ENCODE data around the gene OR4K15. TPM values are rescaled to one million over a fixed set of nuclear protein-coding genes. Genes with fewer than 3 reads are reported as not detected.
"Not testable (repeated sequence)": the region's sequence is repeated elsewhere in the genome, so short reads cannot be mapped to it uniquely, and the experiment has no call there.

Gene OR4K15
- total and polyA plus RNA-seq, 12 donors, result not detected

- no peak overlapping the region for H3K27ac ChIP-seq
- no peak for DNase-seq
- TF ChIP-seq, protein P1, sequence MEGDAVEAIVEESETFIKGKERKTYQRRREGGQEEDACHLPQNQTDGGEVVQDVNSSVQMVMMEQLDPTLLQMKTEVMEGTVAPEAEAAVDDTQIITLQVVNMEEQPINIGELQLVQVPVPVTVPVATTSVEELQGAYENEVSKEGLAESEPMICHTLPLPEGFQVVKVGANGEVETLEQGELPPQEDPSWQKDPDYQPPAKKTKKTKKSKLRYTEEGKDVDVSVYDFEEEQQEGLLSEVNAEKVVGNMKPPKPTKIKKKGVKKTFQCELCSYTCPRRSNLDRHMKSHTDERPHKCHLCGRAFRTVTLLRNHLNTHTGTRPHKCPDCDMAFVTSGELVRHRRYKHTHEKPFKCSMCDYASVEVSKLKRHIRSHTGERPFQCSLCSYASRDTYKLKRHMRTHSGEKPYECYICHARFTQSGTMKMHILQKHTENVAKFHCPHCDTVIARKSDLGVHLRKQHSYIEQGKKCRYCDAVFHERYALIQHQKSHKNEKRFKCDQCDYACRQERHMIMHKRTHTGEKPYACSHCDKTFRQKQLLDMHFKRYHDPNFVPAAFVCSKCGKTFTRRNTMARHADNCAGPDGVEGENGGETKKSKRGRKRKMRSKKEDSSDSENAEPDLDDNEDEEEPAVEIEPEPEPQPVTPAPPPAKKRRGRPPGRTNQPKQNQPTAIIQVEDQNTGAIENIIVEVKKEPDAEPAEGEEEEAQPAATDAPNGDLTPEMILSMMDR (IDR thresholded peaks at IDR 0.05), result no peak
- TF ChIP-seq POLR2A (IDR thresholded peaks at IDR 0.05), result no peak
- no peak overlapping the region for H3K4me3 ChIP-seq
- intact Hi-C loops (cut with DNase I), result no loop called here
- no peaks in the 10 kb centered on the region for H3K27me3 ChIP-seq
- H3K4me1 ChIP-seq (replicated peaks in 1 of 2), result no peaks in the 10 kb centered on the region
- no peaks in the 10 kb centered on the region for H3K36me3 ChIP-seq (replicated peaks in 1 of 2)
- WGBS, 4 donors, result 52 to 70% (median 65%) methylated on average over 2 of the region's 2 CpGs
- no peaks in the 10 kb centered on the region for H3K9me3 ChIP-seq (replicated peaks in 1 of 3)
Measured at GRCh38 chr14:19949218-19949617, 26.2 kb upstream of the OR4K15 start.

- H3K27ac ChIP-seq; H3K27me3 ChIP-seq; H3K4me3 ChIP-seq; DNase-seq; H3K9me3 ChIP-seq (replicated peaks in 1 of 3); H3K4me1 ChIP-seq (replicated peaks in 1 of 2); intact Hi-C loops (cut with DNase I); H3K36me3 ChIP-seq (replicated peaks in 1 of 2): not testable (repeated sequence)
- WGBS, 4 donors, result 43 to 85% (median 60%) methylated on average over 2 of the region's 2 CpGs
Measured at GRCh38 chr14:19969735-19970134, 5.7 kb upstream of the OR4K15 start.

DNA sequence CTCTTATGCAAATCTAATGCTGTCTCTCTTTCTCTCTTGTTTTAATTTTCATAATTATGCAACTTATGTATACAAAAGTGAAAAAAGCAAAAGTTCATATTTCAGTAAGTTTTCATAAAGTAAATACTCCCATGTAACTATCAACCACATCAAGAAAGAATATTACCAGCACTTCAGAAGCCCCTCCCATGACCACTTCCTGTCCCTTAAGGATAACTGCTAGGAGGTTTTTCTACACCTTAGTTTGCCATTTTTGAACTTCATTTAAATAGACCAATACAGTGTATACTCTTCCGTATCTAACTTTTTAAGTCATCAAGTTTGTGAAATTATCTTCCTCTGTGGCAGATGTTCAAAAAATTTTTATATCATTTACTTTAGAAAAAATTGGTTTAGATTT is 547 bp upstream of the OR4K15 start:
- no peak overlapping the region for H3K4me3 ChIP-seq
- H3K27ac ChIP-seq, result no peak overlapping the region
- no peaks in the 10 kb centered on the region for H3K9me3 ChIP-seq (replicated peaks in 1 of 3)
- H3K4me1 ChIP-seq (replicated peaks in 1 of 2), result no peaks in the 10 kb centered on the region
- intact Hi-C loops (cut with DNase I), result no loop called here
- TF ChIP-seq, protein P1 (IDR thresholded peaks at IDR 0.05), result no peak
- TF ChIP-seq POLR2A (IDR thresholded peaks at IDR 0.05), result no peak
- 49 to 61% (median 61%) methylated on average over 1 of the region's 1 CpG for WGBS, 4 donors
- H3K27me3 ChIP-seq, result no peaks in the 10 kb centered on the region
- no peaks in the 10 kb centered on the region for H3K36me3 ChIP-seq (replicated peaks in 1 of 2)
- no peak for DNase-seq

GRCh38 chr14:19993438-19993837 is 18.0 kb downstream of the OR4K15 start:
- 17 to 65% (median 63%) methylated on average over 1 to 2 of the region's 2 CpGs; no CpG with 5 or more reads in 1 of the 4 donors for WGBS, 4 donors
- TF ChIP-seq, protein P1 (IDR thresholded peaks at IDR 0.05), result no peak
- no peak for TF ChIP-seq POLR2A (IDR thresholded peaks at IDR 0.05)

GRCh38 chr14:20001863-20002262 is 26.5 kb downstream of the OR4K15 start, which contains the start of gene OR4Q2:
Gene OR4Q2, plus strand, starts transcription at chr14:20002163.
- no peak for DNase-seq
- Histone ChIP-seq H3K27ac (no peak within 1 kb of the TSS), H3K27me3 (no peaks in the 10 kb centered on the region), H3K9me3 (replicated peaks in 1 of 3) (no peaks in the 10 kb centered on the region), H3K36me3 (replicated peaks in 1 of 2) (no peaks in the 10 kb centered on the region), H3K4me1 (replicated peaks in 1 of 2) (no peaks in the 10 kb centered on the region), H3K4me3 (no peak within 1 kb of the TSS)
- intact Hi-C loops (cut with DNase I), result no loop called here
- TF ChIP-seq POLR2A (IDR thresholded peaks at IDR 0.05), result no peak
- TF ChIP-seq, protein P1 (IDR thresholded peaks at IDR 0.05), result no peak

More at GRCh38 chr14:19993438-19993837, 18.0 kb downstream of the OR4K15 start:
- Histone ChIP-seq H3K36me3 (replicated peaks in 1 of 2) (no peaks in the 10 kb centered on the region), H3K9me3 (replicated peaks in 1 of 3) (no peaks in the 10 kb centered on the region), H3K27me3 (no peaks in the 10 kb centered on the region), H3K4me1 (replicated peaks in 1 of 2) (no peaks in the 10 kb centered on the region), H3K4me3 (no peak overlapping the region), H3K27ac (no peak overlapping the region)
- intact Hi-C loops (cut with DNase I), result no loop called here
- DNase-seq, result no peak
